ENCODE data around the gene MTOR. TPM values are rescaled to one million over a fixed set of nuclear protein-coding genes. Genes with fewer than 3 reads are reported as not detected.
"Not testable (repeated sequence)": the region's sequence is repeated elsewhere in the genome, so short reads cannot be mapped to it uniquely, and the experiment has no call there.

The MTOR gene
- total RNA-seq, result 23.6 TPM

GRCh38 chr1:11262171-11263049, at the start of gene MTOR:
MTOR (minus strand) TSS chr1:11262551; CDS start chr1:11259409, 3,142 bp downstream.
- H3K27ac ChIP-seq, result peak within 1 kb of the TSS; percentile 70

GRCh38 chr1:11309385-11309784, 47.0 kb upstream of the MTOR start:
- no peaks in the 10 kb centered on the region for H3K27me3 ChIP-seq
- no peak overlapping the region for H3K4me3 ChIP-seq
- DNase-seq (ENCODE audit: extremely low spot score in 2 of 2), result no peak
- no peak overlapping the region for H3K27ac ChIP-seq
- TF ChIP-seq CTCF (IDR thresholded peaks at IDR 0.05) (no peak), POLR2AphosphoS5 (IDR thresholded peaks at IDR 0.05; ENCODE audit: insufficient read depth in 1 of 2, low read depth in 1 of 2) (no peak), POLR2A (IDR thresholded peaks at IDR 0.05) (no peak)
- no peaks in the 10 kb centered on the region for H3K9me3 ChIP-seq
- intact Hi-C loops (cut with DNase I), result no loop called here
- no peaks in the 10 kb centered on the region for H3K36me3 ChIP-seq
- no peaks in the 10 kb centered on the region for H3K4me1 ChIP-seq

More at GRCh38 chr1:11262171-11263049, at the start of gene MTOR:
- TF ChIP-seq CTCF (IDR thresholded peaks at IDR 0.05) (no peak), POLR2AphosphoS5 (IDR thresholded peaks at IDR 0.05; ENCODE audit: insufficient read depth in 1 of 2, low read depth in 1 of 2) (peak; percentile 81 to 96)
- peak; percentile 98 to 99 for DNase-seq (ENCODE audit: extremely low spot score in 2 of 2)
- peaks cover 21% of the 10 kb centered on the region for H3K4me1 ChIP-seq
- intact Hi-C loops (cut with DNase I), result no loop called here
- peaks cover 0 to 23% of the 10 kb centered on the region in 2 donors for H3K36me3 ChIP-seq
- H3K27me3 ChIP-seq, result no peaks in the 10 kb centered on the region
- H3K4me3 ChIP-seq, result peak within 1 kb of the TSS; percentile 90 to 95
- H3K9me3 ChIP-seq, result no peaks in the 10 kb centered on the region

GRCh38 chr1:11308699-11309224, 46.4 kb upstream of the MTOR start:
- H3K4me3 ChIP-seq, result no peak overlapping the region
- H3K27ac ChIP-seq, result no peak overlapping the region
- H3K4me1 ChIP-seq, result no peaks in the 10 kb centered on the region
- DNase-seq (ENCODE audit: extremely low spot score in 2 of 2), result no peak
- H3K27me3 ChIP-seq, result no peaks in the 10 kb centered on the region
- intact Hi-C loops (cut with DNase I), result no loop called here
- TF ChIP-seq POLR2AphosphoS5 (IDR thresholded peaks at IDR 0.05; ENCODE audit: insufficient read depth in 1 of 2, low read depth in 1 of 2), result no peak
- no peak for TF ChIP-seq CTCF (IDR thresholded peaks at IDR 0.05)
- TF ChIP-seq POLR2A (IDR thresholded peaks at IDR 0.05), result no peak
- H3K9me3 ChIP-seq, result no peaks in the 10 kb centered on the region
- no peaks in the 10 kb centered on the region for H3K36me3 ChIP-seq

GRCh38 chr1:11307852-11308251, 45.5 kb upstream of the MTOR start:
- H3K9me3 ChIP-seq, result no peaks in the 10 kb centered on the region
- H3K36me3 ChIP-seq, result no peaks in the 10 kb centered on the region
- H3K4me3 ChIP-seq, result no peak overlapping the region
- H3K4me1 ChIP-seq, result no peaks in the 10 kb centered on the region
- no peaks in the 10 kb centered on the region for H3K27me3 ChIP-seq
- no peak for DNase-seq (ENCODE audit: extremely low spot score in 2 of 2)
- H3K27ac ChIP-seq, result no peak overlapping the region
- intact Hi-C loops (cut with DNase I), result no loop called here
- TF ChIP-seq POLR2AphosphoS5 (IDR thresholded peaks at IDR 0.05; ENCODE audit: insufficient read depth in 1 of 2, low read depth in 1 of 2) (no peak), CTCF (IDR thresholded peaks at IDR 0.05) (no peak), POLR2A (IDR thresholded peaks at IDR 0.05) (no peak)

GRCh38 chr1:11305516-11305915, 43.2 kb upstream of the MTOR start:
- DNase-seq (ENCODE audit: extremely low spot score in 2 of 2); H3K27ac ChIP-seq; H3K4me1 ChIP-seq; H3K27me3 ChIP-seq; H3K36me3 ChIP-seq; intact Hi-C loops (cut with DNase I); H3K4me3 ChIP-seq; H3K9me3 ChIP-seq: not testable (repeated sequence)

Data from vagina (tissue), 2 donors.